Thyroid gland (tissue), 4 donors: ENCODE measurements around the gene ANGPTL3. TPM values are rescaled to one million over a fixed set of nuclear protein-coding genes. Genes with fewer than 3 reads are reported as not detected.

ENCODE experiments used
- DNase-seq, 2 donors: peaks; one replicate each; pipeline ENCODE4 v3.0.0-alpha.2; 2019
- H3K27ac ChIP-seq, 3 donors: fragments of 200-600 bp; sonication (generic); 1 replicate in 2 of 3; 2 replicates in 1 of 3; pipeline ENCODE4 v1.5.1; 2016 to 2019; ENCODE audit warnings: mild to moderate bottlenecking in 1 of 3, moderate library complexity in 1 of 3
- H3K27me3 ChIP-seq: fragments of 200-600 bp; sonication (generic); one replicate; pipeline ENCODE4 v1.5.1; 2019
- H3K36me3 ChIP-seq, 2 donors: fragments of 200-600 bp; sonication (generic); one replicate each; pipeline ENCODE4 v1.5.1; 2016 to 2019
- H3K4me1 ChIP-seq, 2 donors: fragments of 200-600 bp; sonication (generic); one replicate each; pipeline ENCODE4 v1.5.1; 2017 to 2019
- H3K4me3 ChIP-seq, 3 donors: fragments of 200-600 bp; sonication (generic); replicated peaks in 1 of 3; 1 replicate in 2 of 3; 2 replicates in 1 of 3; pipeline ENCODE4 v1.5.1; 2016; ENCODE audit warnings: mild to moderate bottlenecking in 1 of 3
- H3K9me3 ChIP-seq: fragments of 200-600 bp; sonication (generic); one replicate; pipeline ENCODE4 v1.5.1; 2017
- POLR2A ChIP-seq, 2 donors: fragments of 450-650 bp; IDR thresholded peaks; one replicate each; pipeline ENCODE4 v1.6.1; 2017; ENCODE audit warnings: antibody characterized with exemption in 2 of 2, mild to moderate bottlenecking in 2 of 2, moderate library complexity in 1 of 2
- WGBS, 2 donors: methylation state at CpG; one replicate each; pipeline ENCODE4 v1.1.5; 2017; 5-methylcytosine and 5-hydroxymethylcytosine counted together
- intact Hi-C: fragments of 100-400 bp; cut with DNase I; formaldehyde crosslinking; loops from one replicate; pipeline ENCODE4 v1.15.1; 2023
- total RNA-seq, 4 donors: library from RNA; depleted of rRNA; stranded (reverse); fragments of >200 nt; gene quantifications; one replicate each; pipeline ENCODE4 v1.2.3, GENCODE V29; 2016
- TF ChIP-seq, protein P1 (sequence below), 6 experiments: fragments of 200-600 bp in 3 of 6; fragments of 450-650 bp in 3 of 6; sonication (generic) in 3 of 6; IDR thresholded peaks; one replicate each; pipeline ENCODE4 v1.5.1; 2016 to 2019; ENCODE audit warnings: antibody characterized with exemption in 6 of 6, mild to moderate bottlenecking in 2 of 6, inconsistent platforms in 1 of 6, moderate library complexity in 1 of 6

The ANGPTL3 gene
- total RNA-seq, 4 donors from 2014 or later, result not detected

GRCh38 chr1:62573675-62574074 lies 23.6 kb upstream of the ANGPTL3 start:
- Histone ChIP-seq H3K4me1 (no peaks in the 10 kb centered on the region), H3K9me3 (no peaks in the 10 kb centered on the region), H3K27ac (no peak overlapping the region), H3K27me3 (no peaks in the 10 kb centered on the region), H3K4me3 (no peak overlapping the region), H3K36me3 (peaks cover 0 to 4% of the 10 kb centered on the region in 2 donors)
- intact Hi-C loops, result no loop called here
- no peak for DNase-seq
- TF ChIP-seq, protein P1, sequence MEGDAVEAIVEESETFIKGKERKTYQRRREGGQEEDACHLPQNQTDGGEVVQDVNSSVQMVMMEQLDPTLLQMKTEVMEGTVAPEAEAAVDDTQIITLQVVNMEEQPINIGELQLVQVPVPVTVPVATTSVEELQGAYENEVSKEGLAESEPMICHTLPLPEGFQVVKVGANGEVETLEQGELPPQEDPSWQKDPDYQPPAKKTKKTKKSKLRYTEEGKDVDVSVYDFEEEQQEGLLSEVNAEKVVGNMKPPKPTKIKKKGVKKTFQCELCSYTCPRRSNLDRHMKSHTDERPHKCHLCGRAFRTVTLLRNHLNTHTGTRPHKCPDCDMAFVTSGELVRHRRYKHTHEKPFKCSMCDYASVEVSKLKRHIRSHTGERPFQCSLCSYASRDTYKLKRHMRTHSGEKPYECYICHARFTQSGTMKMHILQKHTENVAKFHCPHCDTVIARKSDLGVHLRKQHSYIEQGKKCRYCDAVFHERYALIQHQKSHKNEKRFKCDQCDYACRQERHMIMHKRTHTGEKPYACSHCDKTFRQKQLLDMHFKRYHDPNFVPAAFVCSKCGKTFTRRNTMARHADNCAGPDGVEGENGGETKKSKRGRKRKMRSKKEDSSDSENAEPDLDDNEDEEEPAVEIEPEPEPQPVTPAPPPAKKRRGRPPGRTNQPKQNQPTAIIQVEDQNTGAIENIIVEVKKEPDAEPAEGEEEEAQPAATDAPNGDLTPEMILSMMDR (IDR thresholded peaks at IDR 0.05), result no peak
- no peak for TF ChIP-seq POLR2A (IDR thresholded peaks at IDR 0.05)
- 69 to 70% methylated on average over 2 of the region's 2 CpGs for WGBS, 2 donors

- Histone ChIP-seq H3K36me3 (no peaks in the 10 kb centered on the region), H3K27ac (no peak overlapping the region), H3K27me3 (no peaks in the 10 kb centered on the region), H3K9me3 (no peaks in the 10 kb centered on the region), H3K4me3 (no peak overlapping the region), H3K4me1 (no peaks in the 10 kb centered on the region)
- no peak for TF ChIP-seq POLR2A (IDR thresholded peaks at IDR 0.05)
- TF ChIP-seq, protein P1 (IDR thresholded peaks at IDR 0.05), result no peak
- WGBS, 2 donors, result 29 to 30% methylated on average over 1 of the region's 1 CpG
- intact Hi-C loops, result no loop called here
- DNase-seq, result no peak
Observed at GRCh38 chr1:62585469-62586155, 11.7 kb upstream of the ANGPTL3 start.

DNA sequence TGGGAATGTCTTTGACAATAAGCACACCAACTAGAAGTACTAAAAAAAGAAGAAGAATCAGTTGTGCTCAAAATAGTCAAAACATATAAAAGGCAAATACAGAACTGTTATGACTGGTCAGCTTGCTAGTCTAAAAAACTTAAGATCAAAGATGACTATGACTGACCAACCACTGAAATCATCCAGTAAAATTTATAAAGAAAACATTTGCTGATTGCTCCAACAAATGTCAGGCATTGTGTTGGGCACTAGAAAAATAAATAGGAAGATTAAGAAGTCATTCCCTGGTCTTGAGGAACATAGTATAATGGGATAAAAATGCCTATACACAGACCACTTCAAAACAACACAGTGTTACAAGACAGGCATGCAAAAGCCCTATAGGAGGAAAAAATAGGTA lies 9.3 kb upstream of the ANGPTL3 start:
- no peak for TF ChIP-seq POLR2A (IDR thresholded peaks at IDR 0.05)
- TF ChIP-seq, protein P1 (IDR thresholded peaks at IDR 0.05), result no peak
- H3K9me3 ChIP-seq, result no peaks in the 10 kb centered on the region
- no peaks in the 10 kb centered on the region for H3K27me3 ChIP-seq
- no peak for DNase-seq
- H3K27ac ChIP-seq, result no peak overlapping the region
- H3K36me3 ChIP-seq, result no peaks in the 10 kb centered on the region
- intact Hi-C loops, result no loop called here
- no peaks in the 10 kb centered on the region for H3K4me1 ChIP-seq
- no peak overlapping the region for H3K4me3 ChIP-seq

- 74 to 75% methylated on average over 3 of the region's 3 CpGs for WGBS, 2 donors
- Histone ChIP-seq H3K36me3 (no peaks in the 10 kb centered on the region), H3K4me3 (no peak overlapping the region), H3K27me3 (no peaks in the 10 kb centered on the region), H3K4me1 (no peaks in the 10 kb centered on the region), H3K27ac (no peak overlapping the region), H3K9me3 (no peaks in the 10 kb centered on the region)
- DNase-seq, result no peak
- intact Hi-C loops, result no loop called here
- no peak for TF ChIP-seq POLR2A (IDR thresholded peaks at IDR 0.05)
- TF ChIP-seq, protein P1 (IDR thresholded peaks at IDR 0.05), result no peak
Observed at GRCh38 chr1:62589321-62589720, 8.0 kb upstream of the ANGPTL3 start.

DNA sequence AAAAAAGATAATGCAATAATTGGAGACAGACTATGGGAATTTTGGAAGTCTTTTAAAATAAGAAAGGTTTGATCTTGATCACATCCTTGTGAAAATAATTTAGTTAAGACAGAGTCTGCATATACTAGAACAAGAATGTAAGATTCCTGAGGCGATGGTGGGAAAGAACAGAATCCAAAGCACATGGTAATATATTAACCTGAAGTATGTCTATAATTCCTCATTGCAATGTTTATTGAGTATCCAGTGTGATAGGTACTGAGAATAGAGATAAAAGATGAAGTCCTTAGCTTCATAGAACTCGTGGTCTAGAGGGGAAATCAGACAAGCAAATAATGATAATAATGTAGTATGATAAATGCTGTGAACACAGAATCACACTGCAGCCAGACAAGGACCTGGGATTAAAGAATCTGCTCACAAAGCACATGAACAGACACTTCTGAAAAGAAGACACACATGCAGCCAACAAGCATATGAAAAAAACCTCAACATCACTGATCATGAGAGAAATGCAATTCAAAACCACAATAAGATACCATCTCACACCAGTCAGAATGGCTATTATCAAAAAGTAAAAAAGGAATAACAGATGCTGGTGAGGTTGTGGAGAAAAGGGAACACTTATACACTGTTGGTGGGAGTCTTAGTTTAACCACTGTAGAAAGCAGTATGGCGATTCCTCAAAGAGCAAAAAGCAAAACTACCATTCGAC lies 6.9 kb upstream of the ANGPTL3 start:
- DNase-seq, result no peak
- TF ChIP-seq POLR2A (IDR thresholded peaks at IDR 0.05), result no peak
- TF ChIP-seq, protein P1 (IDR thresholded peaks at IDR 0.05), result no peak
- H3K27me3 ChIP-seq, result no peaks in the 10 kb centered on the region
- no peaks in the 10 kb centered on the region for H3K4me1 ChIP-seq
- no peak overlapping the region for H3K27ac ChIP-seq
- 94 to 95% methylated on average over 4 of the region's 4 CpGs for WGBS, 2 donors
- intact Hi-C loops, result no loop called here
- no peaks in the 10 kb centered on the region for H3K36me3 ChIP-seq
- H3K4me3 ChIP-seq, result no peak overlapping the region
- no peaks in the 10 kb centered on the region for H3K9me3 ChIP-seq
